Neural cell (in vitro differentiated cells): Measurements from ENCODE around the gene SDHAF2.

Experiments
- EP300 ChIP-seq: fragments of 450-650 bp; conservative IDR thresholded peaks from 2 replicates; pipeline ENCODE4 v1.6.1; 2014; ENCODE audit warnings: antibody characterized with exemption, mild to moderate bottlenecking, moderate library complexity; ENCODE audit not compliant: poor library complexity, severe bottlenecking
- EZH2 ChIP-seq: fragments of 200-600, 300-800 bp; shearing (Covaris generic), sonication (generic); IDR thresholded peaks from 2 replicates; pipeline ENCODE4 v1.6.1; 2014; ENCODE audit warnings: antibody characterized with exemption, low read length, borderline replicate concordance, mild to moderate bottlenecking; ENCODE audit not compliant: insufficient read depth, poor library complexity, severe bottlenecking
- MXI1 ChIP-seq: fragments of 450-650 bp; conservative IDR thresholded peaks from 2 replicates; pipeline ENCODE4 v1.6.1; 2014; ENCODE audit warnings: antibody characterized with exemption, mild to moderate bottlenecking; ENCODE audit not compliant: poor library complexity, severe bottlenecking
- POLR2AphosphoS5 ChIP-seq: IDR thresholded peaks from 2 replicates; pipeline ENCODE4 v1.6.1; 2012
- RAD21 ChIP-seq: fragments of 450-650 bp; conservative IDR thresholded peaks from 2 replicates; pipeline ENCODE4 v1.6.1; 2014; ENCODE audit warnings: antibody characterized with exemption, mild to moderate bottlenecking, moderate library complexity
- SMC3 ChIP-seq: fragments of 450-650 bp; conservative IDR thresholded peaks from 2 replicates; pipeline ENCODE4 v1.6.1; 2014; ENCODE audit warnings: antibody characterized with exemption, mild to moderate bottlenecking, moderate library complexity; ENCODE audit not compliant: poor library complexity
- TF ChIP-seq, protein P1 (sequence below): fragments of 450-650 bp; IDR thresholded peaks from 2 replicates; pipeline ENCODE4 v1.5.1; 2014; ENCODE audit warnings: antibody characterized with exemption, mild to moderate bottlenecking, moderate library complexity; ENCODE audit not compliant: poor library complexity, severe bottlenecking
- TF ChIP-seq, protein P2 (sequence below): IDR thresholded peaks from 2 replicates; pipeline ENCODE4 v1.6.1; 2012; ENCODE audit warnings: borderline replicate concordance

DNA sequence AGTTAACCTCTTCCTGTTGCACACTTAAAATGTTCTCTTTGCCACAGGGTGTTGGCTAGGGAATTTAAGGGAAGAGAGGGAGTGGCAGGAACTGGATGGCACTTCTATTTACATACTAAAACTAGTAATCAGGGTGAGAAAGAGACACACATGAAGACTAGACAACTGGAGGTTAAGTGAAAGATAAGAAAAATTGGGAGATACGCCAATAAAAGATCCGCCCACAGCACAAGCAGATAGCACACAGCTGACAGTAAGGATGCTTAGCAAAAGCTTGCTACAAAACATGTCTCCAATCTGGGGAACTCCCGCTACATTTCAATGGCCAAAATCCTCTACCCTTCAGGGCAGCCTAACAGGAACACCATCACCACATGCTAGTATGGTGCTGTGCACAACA lies 13.0 kb upstream of the SDHAF2 start:
- TF ChIP-seq, protein P1, sequence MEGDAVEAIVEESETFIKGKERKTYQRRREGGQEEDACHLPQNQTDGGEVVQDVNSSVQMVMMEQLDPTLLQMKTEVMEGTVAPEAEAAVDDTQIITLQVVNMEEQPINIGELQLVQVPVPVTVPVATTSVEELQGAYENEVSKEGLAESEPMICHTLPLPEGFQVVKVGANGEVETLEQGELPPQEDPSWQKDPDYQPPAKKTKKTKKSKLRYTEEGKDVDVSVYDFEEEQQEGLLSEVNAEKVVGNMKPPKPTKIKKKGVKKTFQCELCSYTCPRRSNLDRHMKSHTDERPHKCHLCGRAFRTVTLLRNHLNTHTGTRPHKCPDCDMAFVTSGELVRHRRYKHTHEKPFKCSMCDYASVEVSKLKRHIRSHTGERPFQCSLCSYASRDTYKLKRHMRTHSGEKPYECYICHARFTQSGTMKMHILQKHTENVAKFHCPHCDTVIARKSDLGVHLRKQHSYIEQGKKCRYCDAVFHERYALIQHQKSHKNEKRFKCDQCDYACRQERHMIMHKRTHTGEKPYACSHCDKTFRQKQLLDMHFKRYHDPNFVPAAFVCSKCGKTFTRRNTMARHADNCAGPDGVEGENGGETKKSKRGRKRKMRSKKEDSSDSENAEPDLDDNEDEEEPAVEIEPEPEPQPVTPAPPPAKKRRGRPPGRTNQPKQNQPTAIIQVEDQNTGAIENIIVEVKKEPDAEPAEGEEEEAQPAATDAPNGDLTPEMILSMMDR = no peak
- TF ChIP-seq POLR2AphosphoS5 = no peak
- no peak for TF ChIP-seq EP300
- no peak for TF ChIP-seq MXI1
- TF ChIP-seq EZH2 = no peak
- TF ChIP-seq, protein P2, sequence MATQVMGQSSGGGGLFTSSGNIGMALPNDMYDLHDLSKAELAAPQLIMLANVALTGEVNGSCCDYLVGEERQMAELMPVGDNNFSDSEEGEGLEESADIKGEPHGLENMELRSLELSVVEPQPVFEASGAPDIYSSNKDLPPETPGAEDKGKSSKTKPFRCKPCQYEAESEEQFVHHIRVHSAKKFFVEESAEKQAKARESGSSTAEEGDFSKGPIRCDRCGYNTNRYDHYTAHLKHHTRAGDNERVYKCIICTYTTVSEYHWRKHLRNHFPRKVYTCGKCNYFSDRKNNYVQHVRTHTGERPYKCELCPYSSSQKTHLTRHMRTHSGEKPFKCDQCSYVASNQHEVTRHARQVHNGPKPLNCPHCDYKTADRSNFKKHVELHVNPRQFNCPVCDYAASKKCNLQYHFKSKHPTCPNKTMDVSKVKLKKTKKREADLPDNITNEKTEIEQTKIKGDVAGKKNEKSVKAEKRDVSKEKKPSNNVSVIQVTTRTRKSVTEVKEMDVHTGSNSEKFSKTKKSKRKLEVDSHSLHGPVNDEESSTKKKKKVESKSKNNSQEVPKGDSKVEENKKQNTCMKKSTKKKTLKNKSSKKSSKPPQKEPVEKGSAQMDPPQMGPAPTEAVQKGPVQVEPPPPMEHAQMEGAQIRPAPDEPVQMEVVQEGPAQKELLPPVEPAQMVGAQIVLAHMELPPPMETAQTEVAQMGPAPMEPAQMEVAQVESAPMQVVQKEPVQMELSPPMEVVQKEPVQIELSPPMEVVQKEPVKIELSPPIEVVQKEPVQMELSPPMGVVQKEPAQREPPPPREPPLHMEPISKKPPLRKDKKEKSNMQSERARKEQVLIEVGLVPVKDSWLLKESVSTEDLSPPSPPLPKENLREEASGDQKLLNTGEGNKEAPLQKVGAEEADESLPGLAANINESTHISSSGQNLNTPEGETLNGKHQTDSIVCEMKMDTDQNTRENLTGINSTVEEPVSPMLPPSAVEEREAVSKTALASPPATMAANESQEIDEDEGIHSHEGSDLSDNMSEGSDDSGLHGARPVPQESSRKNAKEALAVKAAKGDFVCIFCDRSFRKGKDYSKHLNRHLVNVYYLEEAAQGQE = no peak
- TF ChIP-seq SMC3 = no peak
- TF ChIP-seq RAD21 = no peak
